ENCODE data around the gene EHD1.

DNA sequence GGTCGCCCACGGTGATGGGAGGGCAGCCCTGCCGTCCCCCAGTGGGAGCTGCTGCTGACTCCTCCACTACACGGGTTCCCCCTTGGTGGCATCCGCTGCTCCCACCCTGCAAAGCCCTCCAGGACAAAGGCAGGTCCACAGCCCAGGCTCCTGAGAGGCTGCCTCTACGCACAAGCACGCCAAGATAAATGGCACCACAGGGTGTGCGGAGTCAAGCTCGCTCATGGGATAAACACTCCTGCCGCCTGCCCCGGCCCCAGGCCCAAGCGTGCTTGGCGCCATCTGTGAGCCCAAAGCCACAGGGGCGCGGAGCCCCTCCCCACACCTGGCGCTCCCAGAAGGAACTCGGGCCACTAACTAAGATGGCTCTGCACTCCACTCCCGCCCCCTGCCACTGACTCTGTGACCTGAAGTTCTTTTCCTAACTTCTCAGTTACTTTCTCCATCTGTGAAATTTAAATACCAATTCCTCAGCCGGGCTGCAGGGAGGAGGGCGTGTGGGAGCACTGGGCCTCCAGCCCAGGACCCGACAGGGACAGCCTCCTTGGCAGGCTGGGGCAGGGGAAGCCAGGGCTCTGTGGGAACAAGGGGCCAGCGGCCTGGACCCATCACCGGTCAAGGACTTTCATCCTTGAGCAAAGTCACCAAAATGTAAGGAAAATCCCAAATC is 14.9 kb downstream of the EHD1 start:
- TF ChIP-seq, protein P1, sequence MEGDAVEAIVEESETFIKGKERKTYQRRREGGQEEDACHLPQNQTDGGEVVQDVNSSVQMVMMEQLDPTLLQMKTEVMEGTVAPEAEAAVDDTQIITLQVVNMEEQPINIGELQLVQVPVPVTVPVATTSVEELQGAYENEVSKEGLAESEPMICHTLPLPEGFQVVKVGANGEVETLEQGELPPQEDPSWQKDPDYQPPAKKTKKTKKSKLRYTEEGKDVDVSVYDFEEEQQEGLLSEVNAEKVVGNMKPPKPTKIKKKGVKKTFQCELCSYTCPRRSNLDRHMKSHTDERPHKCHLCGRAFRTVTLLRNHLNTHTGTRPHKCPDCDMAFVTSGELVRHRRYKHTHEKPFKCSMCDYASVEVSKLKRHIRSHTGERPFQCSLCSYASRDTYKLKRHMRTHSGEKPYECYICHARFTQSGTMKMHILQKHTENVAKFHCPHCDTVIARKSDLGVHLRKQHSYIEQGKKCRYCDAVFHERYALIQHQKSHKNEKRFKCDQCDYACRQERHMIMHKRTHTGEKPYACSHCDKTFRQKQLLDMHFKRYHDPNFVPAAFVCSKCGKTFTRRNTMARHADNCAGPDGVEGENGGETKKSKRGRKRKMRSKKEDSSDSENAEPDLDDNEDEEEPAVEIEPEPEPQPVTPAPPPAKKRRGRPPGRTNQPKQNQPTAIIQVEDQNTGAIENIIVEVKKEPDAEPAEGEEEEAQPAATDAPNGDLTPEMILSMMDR (IDR thresholded peaks at IDR 0.05): no peak
- TF ChIP-seq POLR2A (IDR thresholded peaks at IDR 0.05): no peak
